GM12892 (cell line): Measurements from ENCODE around the gene EEF2K. TPM values are rescaled to one million over a fixed set of nuclear protein-coding genes. Genes with fewer than 3 reads are reported as not detected.
A peak's percentile ranks its signal among the peaks of the same experiment; 100 is the strongest.
"Not testable (repeated sequence)": the region's sequence is repeated elsewhere in the genome, so short reads cannot be mapped to it uniquely, and the experiment has no call there.

Source experiments
- DNase-seq: peaks from one replicate; pipeline ENCODE4 v3.0.0; 2011; ENCODE audit not compliant: insufficient read length
- FAIRE-seq: peaks from 2 replicates; lab custom pipeline; 2011; peaks lifted over from hg19 to GRCh38; lab: Jason Lieb, UNC
- POLR2A ChIP-seq: IDR thresholded peaks from 2 replicates; pipeline ENCODE4 v1.6.1; 2011; ENCODE audit warnings: low read depth, low read length, control low read depth
- POLR2AphosphoS5 ChIP-seq: IDR thresholded peaks from 2 replicates; pipeline ENCODE4 v1.6.1; 2011; ENCODE audit warnings: low read depth, low read length, control low read depth
- TAF1 ChIP-seq: IDR thresholded peaks from 2 replicates; pipeline ENCODE4 v1.6.1; 2011; ENCODE audit warnings: low read depth, mild to moderate bottlenecking, control low read depth, low read length, borderline replicate concordance
- polyA plus RNA-seq: library from polyadenylated mRNA; unstranded; fragments of >200 nt; gene quantifications from one replicate; pipeline ENCODE4 v1.2.1, GENCODE V29; 2012; ENCODE audit warnings: missing spikeins, inconsistent platforms; ENCODE audit not compliant: missing spikeins

EEF2K gene
- polyA plus RNA-seq = 12.1 TPM

GRCh38 chr16:22206013-22206841 is at the start of gene EEF2K:
Gene EEF2K (plus strand): TSS chr16:22206278. CDS start chr16:22225730, 19,452 bp downstream.
- DNase-seq (peak; percentile 90), FAIRE-seq (peak; percentile 92)
- TF ChIP-seq POLR2A (peak; percentile 51; the same call in 1 of the 2 replicates), TAF1 (no peak), POLR2AphosphoS5 (peak; percentile 69)

GRCh38 chr16:22161401-22161800 is 44.7 kb upstream of the EEF2K start:
- no peak for TF ChIP-seq POLR2A
- TF ChIP-seq POLR2AphosphoS5 = no peak
- no peak for TF ChIP-seq TAF1
- FAIRE-seq = no peak
- DNase-seq = no peak

- TF ChIP-seq POLR2A (no peak), TAF1 (no peak), POLR2AphosphoS5 (no peak)
- DNase-seq = peak; percentile 35
These were observed 44.0 kb upstream of the EEF2K start, which contains the start of gene SDR42E2 for GRCh38 chr16:22161999-22162655. Gene SDR42E2 (plus strand): TSS chr16:22162506. CDS start chr16:22165583, 3,077 bp downstream.

GRCh38 chr16:22162656-22163009 is 43.4 kb upstream of the EEF2K start:
- FAIRE-seq (no peak), DNase-seq (no peak)
- TF ChIP-seq POLR2A (no peak), TAF1 (no peak), POLR2AphosphoS5 (no peak)

More at GRCh38 chr16:22161999-22162655, 44.0 kb upstream of the EEF2K start, which contains the start of gene SDR42E2:
- FAIRE-seq = no peak

GRCh38 chr16:22163806-22164205 is 42.3 kb upstream of the EEF2K start:
- no peak for DNase-seq
- FAIRE-seq = no peak
- TF ChIP-seq POLR2AphosphoS5 (no peak), TAF1 (no peak), POLR2A (no peak)

- TF ChIP-seq TAF1 (no peak), POLR2A (no peak), POLR2AphosphoS5 (no peak)
- DNase-seq (no peak), FAIRE-seq (no peak)
These were observed 41.6 kb upstream of the EEF2K start for GRCh38 chr16:22164482-22164881.

- TF ChIP-seq POLR2AphosphoS5 (no peak), TAF1 (no peak), POLR2A (no peak)
- DNase-seq (no peak), FAIRE-seq (no peak)
These were observed 40.4 kb upstream of the EEF2K start for GRCh38 chr16:22165508-22166285.

- FAIRE-seq = no peak
- no peak for DNase-seq
- TF ChIP-seq POLR2A (no peak), POLR2AphosphoS5 (no peak), TAF1 (no peak)
These were observed 34.1 kb upstream of the EEF2K start for GRCh38 chr16:22171953-22172352.

- FAIRE-seq, DNase-seq: not testable (repeated sequence)
These were observed 33.4 kb upstream of the EEF2K start for GRCh38 chr16:22172642-22173041.

GRCh38 chr16:22174642-22175041 is 31.4 kb upstream of the EEF2K start:
- no peak for TF ChIP-seq POLR2AphosphoS5
- no peak for TF ChIP-seq POLR2A
- TF ChIP-seq TAF1 = no peak
- DNase-seq = no peak
- FAIRE-seq = no peak

GRCh38 chr16:22177968-22178930 is 27.8 kb upstream of the EEF2K start:
- no peak for FAIRE-seq
- TF ChIP-seq TAF1 (no peak), POLR2AphosphoS5 (no peak), POLR2A (no peak)
- DNase-seq = no peak
